ENCODE data around the gene LRRC7.
A peak's percentile ranks its signal among the peaks of the same experiment; 100 is the strongest.
"Not testable (repeated sequence)": the region's sequence is repeated elsewhere in the genome, so short reads cannot be mapped to it uniquely, and the experiment has no call there.

LRRC7 gene

GRCh38 chr1:69914976-69915765, 347.4 kb downstream of the LRRC7 start:
- H3K27ac ChIP-seq, result peak overlapping the region; percentile 99
- DNase-seq (ENCODE audit: low read depth, low spot score), result peak; percentile 70
- H3K4me3 ChIP-seq, result peak overlapping the region; percentile 79

GRCh38 chr1:69919129-69919921, 351.6 kb downstream of the LRRC7 start:
- no peak for DNase-seq (ENCODE audit: low read depth, low spot score)
- Histone ChIP-seq H3K9ac (ENCODE audit: insufficient read length) (no peak overlapping the region), H3K36me3 (ENCODE audit: insufficient read depth, low read length) (no peaks in the 10 kb centered on the region), H3K4me3 (no peak overlapping the region), H3K27ac (peak overlapping the region; percentile 82; the same call in 1 of the 2 replicates), H3K9me3 (ENCODE audit: low read depth, low read length) (no peaks in the 10 kb centered on the region)
- no peak for TF ChIP-seq EZH2 (IDR thresholded peaks at IDR 0.05)
- no peak for TF ChIP-seq FOXP2 (optimal IDR thresholded peaks at IDR 0.05; ENCODE audit: control extremely low read depth, extremely low read length, insufficient read depth)
- TF ChIP-seq POLR2AphosphoS5 (IDR thresholded peaks at IDR 0.05; ENCODE audit: borderline replicate concordance, low read depth, low read length), result no peak

More at GRCh38 chr1:69914976-69915765, 347.4 kb downstream of the LRRC7 start:
- TF ChIP-seq POLR2AphosphoS5 (IDR thresholded peaks at IDR 0.05; ENCODE audit: borderline replicate concordance, low read depth, low read length), result peak; percentile 35; the same call in 1 of the 2 replicates
- TF ChIP-seq FOXP2 (optimal IDR thresholded peaks at IDR 0.05; ENCODE audit: control extremely low read depth, extremely low read length, insufficient read depth), result no peak
- TF ChIP-seq EZH2 (IDR thresholded peaks at IDR 0.05), result no peak
- Histone ChIP-seq H3K9ac (ENCODE audit: insufficient read length) (peak overlapping the region; percentile 80), H3K36me3 (ENCODE audit: insufficient read depth, low read length) (no peaks in the 10 kb centered on the region), H3K9me3 (ENCODE audit: low read depth, low read length) (no peaks in the 10 kb centered on the region)

- Histone ChIP-seq H3K4me3 (no peak overlapping the region), H3K9ac (ENCODE audit: insufficient read length) (no peak overlapping the region), H3K27ac (no peak overlapping the region), H3K9me3 (ENCODE audit: low read depth, low read length) (no peaks in the 10 kb centered on the region), H3K36me3 (ENCODE audit: insufficient read depth, low read length) (no peaks in the 10 kb centered on the region)
- no peak for DNase-seq (ENCODE audit: low read depth, low spot score)
- TF ChIP-seq EZH2 (IDR thresholded peaks at IDR 0.05), result no peak
- TF ChIP-seq FOXP2 (optimal IDR thresholded peaks at IDR 0.05; ENCODE audit: control extremely low read depth, extremely low read length, insufficient read depth), result no peak
- no peak for TF ChIP-seq POLR2AphosphoS5 (IDR thresholded peaks at IDR 0.05; ENCODE audit: borderline replicate concordance, low read depth, low read length)
These were observed 352.2 kb downstream of the LRRC7 start for GRCh38 chr1:69919922-69920273.

GRCh38 chr1:69920426-69920825, 352.7 kb downstream of the LRRC7 start:
- H3K9ac ChIP-seq (ENCODE audit: insufficient read length), result no peak overlapping the region
- DNase-seq (ENCODE audit: low read depth, low spot score), result no peak
- TF ChIP-seq POLR2AphosphoS5 (IDR thresholded peaks at IDR 0.05; ENCODE audit: borderline replicate concordance, low read depth, low read length) (no peak), FOXP2 (optimal IDR thresholded peaks at IDR 0.05; ENCODE audit: control extremely low read depth, extremely low read length, insufficient read depth) (no peak), EZH2 (IDR thresholded peaks at IDR 0.05) (no peak)

GRCh38 chr1:69921486-69921885, 353.8 kb downstream of the LRRC7 start:
- H3K36me3 ChIP-seq (ENCODE audit: insufficient read depth, low read length), result no peaks in the 10 kb centered on the region
- no peak for DNase-seq (ENCODE audit: low read depth, low spot score)
- TF ChIP-seq POLR2AphosphoS5 (IDR thresholded peaks at IDR 0.05; ENCODE audit: borderline replicate concordance, low read depth, low read length), result no peak
- TF ChIP-seq FOXP2 (optimal IDR thresholded peaks at IDR 0.05; ENCODE audit: control extremely low read depth, extremely low read length, insufficient read depth), result no peak
- TF ChIP-seq EZH2 (IDR thresholded peaks at IDR 0.05), result no peak
- no peak overlapping the region for H3K4me3 ChIP-seq
- no peak overlapping the region for H3K27ac ChIP-seq
- H3K9ac ChIP-seq (ENCODE audit: insufficient read length), result no peak overlapping the region
- no peaks in the 10 kb centered on the region for H3K9me3 ChIP-seq (ENCODE audit: low read depth, low read length)

More at GRCh38 chr1:69920426-69920825, 352.7 kb downstream of the LRRC7 start:
- Histone ChIP-seq H3K36me3 (ENCODE audit: insufficient read depth, low read length) (no peaks in the 10 kb centered on the region), H3K9me3 (ENCODE audit: low read depth, low read length) (no peaks in the 10 kb centered on the region), H3K27ac (no peak overlapping the region), H3K4me3 (no peak overlapping the region)

GRCh38 chr1:69928234-69928633, 360.5 kb downstream of the LRRC7 start:
- not testable (repeated sequence) for H3K4me3 ChIP-seq; H3K36me3 ChIP-seq (ENCODE audit: insufficient read depth, low read length); H3K27ac ChIP-seq; H3K9ac ChIP-seq (ENCODE audit: insufficient read length); DNase-seq (ENCODE audit: low read depth, low spot score); H3K9me3 ChIP-seq (ENCODE audit: low read depth, low read length)

GRCh38 chr1:69929308-69930057, 361.8 kb downstream of the LRRC7 start:
- no peak overlapping the region for H3K27ac ChIP-seq
- H3K9ac ChIP-seq (ENCODE audit: insufficient read length), result no peak overlapping the region
- DNase-seq (ENCODE audit: low read depth, low spot score), result no peak
- no peak overlapping the region for H3K4me3 ChIP-seq
- no peaks in the 10 kb centered on the region for H3K9me3 ChIP-seq (ENCODE audit: low read depth, low read length)
- H3K36me3 ChIP-seq (ENCODE audit: insufficient read depth, low read length), result no peaks in the 10 kb centered on the region
- no peak for TF ChIP-seq POLR2AphosphoS5 (IDR thresholded peaks at IDR 0.05; ENCODE audit: borderline replicate concordance, low read depth, low read length)
- no peak for TF ChIP-seq FOXP2 (optimal IDR thresholded peaks at IDR 0.05; ENCODE audit: control extremely low read depth, extremely low read length, insufficient read depth)
- no peak for TF ChIP-seq EZH2 (IDR thresholded peaks at IDR 0.05)

- Histone ChIP-seq H3K9ac (ENCODE audit: insufficient read length) (no peak overlapping the region), H3K9me3 (ENCODE audit: low read depth, low read length) (no peaks in the 10 kb centered on the region), H3K36me3 (ENCODE audit: insufficient read depth, low read length) (no peaks in the 10 kb centered on the region), H3K4me3 (no peak overlapping the region), H3K27ac (no peak overlapping the region)
- no peak for DNase-seq (ENCODE audit: low read depth, low spot score)
- TF ChIP-seq FOXP2 (optimal IDR thresholded peaks at IDR 0.05; ENCODE audit: control extremely low read depth, extremely low read length, insufficient read depth) (no peak), EZH2 (IDR thresholded peaks at IDR 0.05) (no peak), POLR2AphosphoS5 (IDR thresholded peaks at IDR 0.05; ENCODE audit: borderline replicate concordance, low read depth, low read length) (no peak)
These were observed 362.7 kb downstream of the LRRC7 start for GRCh38 chr1:69930396-69930795.

Data from SK-N-MC (cell line).